GM12892 (cell line): ENCODE results near the gene PLCD3.

Experiments
- DNase-seq: peaks from one replicate; pipeline ENCODE4 v3.0.0; 2011; ENCODE audit not compliant: insufficient read length
- FAIRE-seq: peaks from 2 replicates; lab custom pipeline; 2011; peaks lifted over from hg19 to GRCh38; lab: Jason Lieb, UNC
- POLR2A ChIP-seq: IDR thresholded peaks from 2 replicates; pipeline ENCODE4 v1.6.1; 2011; ENCODE audit warnings: low read depth, low read length, control low read depth
- POLR2AphosphoS5 ChIP-seq: IDR thresholded peaks from 2 replicates; pipeline ENCODE4 v1.6.1; 2011; ENCODE audit warnings: low read depth, low read length, control low read depth
- TAF1 ChIP-seq: IDR thresholded peaks from 2 replicates; pipeline ENCODE4 v1.6.1; 2011; ENCODE audit warnings: low read depth, mild to moderate bottlenecking, control low read depth, low read length, borderline replicate concordance

Gene PLCD3

GRCh38 chr17:45090711-45091110 is 41.6 kb downstream of the PLCD3 start:
- DNase-seq = no peak
- no peak for FAIRE-seq

GRCh38 chr17:45088741-45089140 is 43.6 kb downstream of the PLCD3 start:
- no peak for TF ChIP-seq TAF1
- TF ChIP-seq POLR2A = no peak
- no peak for TF ChIP-seq POLR2AphosphoS5
- DNase-seq (no peak), FAIRE-seq (no peak)

More at GRCh38 chr17:45090711-45091110, 41.6 kb downstream of the PLCD3 start:
- no peak for TF ChIP-seq TAF1
- TF ChIP-seq POLR2AphosphoS5 = no peak
- TF ChIP-seq POLR2A = no peak

DNA sequence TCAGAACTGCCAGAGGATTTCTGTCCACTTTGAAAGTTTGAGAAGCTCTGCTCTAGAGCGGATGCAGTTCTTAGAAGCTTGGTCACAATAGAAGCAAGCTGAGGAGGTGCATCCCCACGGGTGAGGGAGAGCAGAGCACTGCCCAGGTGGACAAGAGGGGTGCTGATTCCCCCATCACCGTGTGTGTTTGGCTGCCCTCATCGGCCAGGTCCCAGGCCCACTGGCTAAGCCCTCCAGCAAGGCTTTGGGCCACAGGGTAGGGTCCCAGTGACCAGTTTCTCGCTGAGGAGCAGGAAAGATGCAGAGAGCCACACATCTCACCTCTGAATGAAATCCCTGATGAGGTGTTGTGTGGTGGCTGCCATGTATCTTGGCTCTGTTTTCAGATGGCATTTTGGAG is 44.3 kb downstream of the PLCD3 start:
- FAIRE-seq = no peak
- DNase-seq = no peak
- TF ChIP-seq POLR2A (no peak), POLR2AphosphoS5 (no peak), TAF1 (no peak)

GRCh38 chr17:45087504-45087975 is 44.8 kb downstream of the PLCD3 start:
- TF ChIP-seq POLR2A (no peak), TAF1 (no peak), POLR2AphosphoS5 (no peak)
- FAIRE-seq (no peak), DNase-seq (no peak)

DNA sequence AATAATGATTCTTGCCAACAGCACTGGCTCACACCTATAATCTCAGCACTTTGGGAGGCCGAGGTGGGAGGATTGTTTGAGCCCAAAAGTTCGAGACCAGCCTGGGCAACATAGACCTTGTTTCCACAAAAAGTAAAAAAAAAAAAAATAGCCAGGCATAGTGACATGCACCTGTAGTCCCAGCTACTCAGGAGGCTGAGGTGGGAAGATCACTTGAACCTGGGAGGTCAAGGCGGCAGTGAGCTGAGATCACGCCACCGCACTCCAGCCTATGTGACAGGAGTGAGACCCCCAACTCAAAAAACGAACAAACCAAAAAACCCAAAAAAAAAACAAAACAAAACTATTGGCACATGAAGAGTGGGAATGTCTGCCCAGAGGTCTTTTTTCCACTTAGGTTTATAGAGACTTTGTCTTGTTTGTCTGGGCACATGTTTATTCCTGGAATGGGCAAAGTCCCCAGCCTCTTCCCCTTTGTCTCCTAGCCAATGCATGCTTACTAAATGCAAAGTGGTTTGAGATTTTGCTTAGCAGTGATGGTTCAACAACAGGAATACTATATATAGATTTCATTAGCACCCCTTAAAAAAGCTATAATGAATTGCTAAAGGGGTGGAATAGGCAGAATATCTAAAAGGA is 45.3 kb downstream of the PLCD3 start:
- DNase-seq (no peak), FAIRE-seq (no peak)
- no peak for TF ChIP-seq POLR2AphosphoS5
- TF ChIP-seq POLR2A = no peak
- no peak for TF ChIP-seq TAF1

- FAIRE-seq (no peak), DNase-seq (no peak)
- no peak for TF ChIP-seq POLR2A
- TF ChIP-seq TAF1 = no peak
- no peak for TF ChIP-seq POLR2AphosphoS5
These were observed 45.9 kb downstream of the PLCD3 start for GRCh38 chr17:45086391-45086790.

- FAIRE-seq = no peak
- TF ChIP-seq POLR2A = no peak
- no peak for TF ChIP-seq TAF1
- TF ChIP-seq POLR2AphosphoS5 = no peak
- no peak for DNase-seq
These were observed 51.1 kb downstream of the PLCD3 start for GRCh38 chr17:45081047-45081703.

- DNase-seq (no peak), FAIRE-seq (no peak)
- TF ChIP-seq POLR2A (no peak), TAF1 (no peak), POLR2AphosphoS5 (no peak)
These were observed 54.7 kb downstream of the PLCD3 start for GRCh38 chr17:45077643-45078042.

- DNase-seq = no peak
- no peak; the same call in 1 of the 2 replicates for TF ChIP-seq POLR2AphosphoS5
- no peak for TF ChIP-seq TAF1
- no peak for TF ChIP-seq POLR2A
- FAIRE-seq = no peak
These were observed 58.8 kb downstream of the PLCD3 start for GRCh38 chr17:45073414-45074070.

DNA sequence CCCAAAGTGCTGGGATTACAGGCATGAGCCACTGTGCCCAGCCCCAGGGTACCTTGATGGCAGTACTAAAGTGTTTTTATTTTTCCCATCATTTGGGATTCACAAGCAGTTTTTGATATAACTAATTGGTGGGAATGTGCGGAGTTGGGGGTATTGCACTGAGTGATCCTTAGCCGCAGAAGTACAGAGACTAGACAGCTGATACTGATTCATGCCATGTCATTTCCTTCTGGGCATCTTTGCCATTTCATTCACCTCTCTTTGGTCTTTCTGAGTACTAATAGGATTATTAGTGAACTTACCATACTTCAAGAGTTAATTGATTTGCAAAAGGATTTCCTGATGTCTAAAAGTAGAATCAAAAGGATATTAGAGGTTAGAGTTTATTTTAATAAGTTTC is 61.5 kb downstream of the PLCD3 start:
- no peak for TF ChIP-seq POLR2A
- no peak for TF ChIP-seq POLR2AphosphoS5
- no peak for TF ChIP-seq TAF1
- FAIRE-seq (no peak), DNase-seq (no peak)

DNA sequence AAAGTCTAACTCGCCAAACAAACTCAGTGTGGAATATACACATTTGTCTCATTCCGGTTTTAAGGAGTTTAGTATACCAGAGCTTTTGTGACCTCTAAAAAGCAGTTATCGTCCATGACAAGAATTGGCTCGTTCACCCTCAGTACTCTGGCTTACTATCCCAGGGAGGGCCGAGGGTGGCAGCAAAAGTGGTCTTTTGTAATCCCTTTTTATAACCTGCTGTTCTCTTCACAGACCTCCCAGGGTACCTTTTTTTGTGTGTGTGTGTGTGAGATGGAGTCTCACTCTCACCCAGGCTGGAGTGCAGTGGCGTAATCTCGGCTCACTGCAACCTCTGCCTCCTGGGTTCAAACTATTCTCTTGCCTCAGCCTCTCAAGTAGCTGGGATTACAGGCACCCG is 62.3 kb downstream of the PLCD3 start:
- no peak for TF ChIP-seq POLR2A
- no peak for TF ChIP-seq POLR2AphosphoS5
- TF ChIP-seq TAF1 = no peak
- no peak for DNase-seq
- FAIRE-seq = no peak
